Measurements from ENCODE around the gene ADAM22.
"Not testable (repeated sequence)": the region's sequence is repeated elsewhere in the genome, so short reads cannot be mapped to it uniquely, and the experiment has no call there.

ADAM22 gene

GRCh38 chr7:87926581-87927461 is 7.2 kb upstream of the ADAM22 start:
- FAIRE-seq (peak; percentile 98), DNase-seq (ENCODE audit: insufficient read length) (no peak)
- TF ChIP-seq POLR2A (IDR thresholded peaks at IDR 0.05; ENCODE audit: low read depth, low read length) (peak; percentile 82), POLR2AphosphoS5 (IDR thresholded peaks at IDR 0.05; ENCODE audit: low read depth, low read length) (peak; percentile 89), TAF1 (IDR thresholded peaks at IDR 0.05; ENCODE audit: borderline replicate concordance, low read depth, low read length) (peak; percentile 92; the same call in 1 of the 2 replicates)

GRCh38 chr7:87933605-87933952 is 472 bp upstream of the ADAM22 start:
- FAIRE-seq (no peak), DNase-seq (ENCODE audit: insufficient read length) (no peak)
- TF ChIP-seq POLR2A (IDR thresholded peaks at IDR 0.05; ENCODE audit: low read depth, low read length) (no peak), TAF1 (IDR thresholded peaks at IDR 0.05; ENCODE audit: borderline replicate concordance, low read depth, low read length) (no peak), POLR2AphosphoS5 (IDR thresholded peaks at IDR 0.05; ENCODE audit: low read depth, low read length) (no peak)

GRCh38 chr7:87934699-87935383 is 790 bp downstream of the ADAM22 start:
- DNase-seq (ENCODE audit: insufficient read length) = peak; percentile 31
- TF ChIP-seq TAF1 (IDR thresholded peaks at IDR 0.05; ENCODE audit: borderline replicate concordance, low read depth, low read length) = no peak
- no peak for TF ChIP-seq POLR2A (IDR thresholded peaks at IDR 0.05; ENCODE audit: low read depth, low read length)
- TF ChIP-seq POLR2AphosphoS5 (IDR thresholded peaks at IDR 0.05; ENCODE audit: low read depth, low read length) = no peak
- FAIRE-seq = peak; percentile 78

GRCh38 chr7:87935384-87935706 is 1.3 kb downstream of the ADAM22 start:
- DNase-seq (ENCODE audit: insufficient read length) = no peak
- FAIRE-seq = no peak
- TF ChIP-seq TAF1 (IDR thresholded peaks at IDR 0.05; ENCODE audit: borderline replicate concordance, low read depth, low read length) = no peak
- no peak for TF ChIP-seq POLR2A (IDR thresholded peaks at IDR 0.05; ENCODE audit: low read depth, low read length)
- no peak for TF ChIP-seq POLR2AphosphoS5 (IDR thresholded peaks at IDR 0.05; ENCODE audit: low read depth, low read length)

GRCh38 chr7:87941138-87941537 is 7.1 kb downstream of the ADAM22 start:
- TF ChIP-seq POLR2A (IDR thresholded peaks at IDR 0.05; ENCODE audit: low read depth, low read length) (no peak), POLR2AphosphoS5 (IDR thresholded peaks at IDR 0.05; ENCODE audit: low read depth, low read length) (no peak), TAF1 (IDR thresholded peaks at IDR 0.05; ENCODE audit: borderline replicate concordance, low read depth, low read length) (no peak)
- no peak for DNase-seq (ENCODE audit: insufficient read length)
- FAIRE-seq = no peak

GRCh38 chr7:87944547-87944946 is 10.5 kb downstream of the ADAM22 start:
- DNase-seq (ENCODE audit: insufficient read length) (no peak), FAIRE-seq (peak; percentile 44)
- TF ChIP-seq POLR2AphosphoS5 (IDR thresholded peaks at IDR 0.05; ENCODE audit: low read depth, low read length) = no peak
- no peak for TF ChIP-seq TAF1 (IDR thresholded peaks at IDR 0.05; ENCODE audit: borderline replicate concordance, low read depth, low read length)
- TF ChIP-seq POLR2A (IDR thresholded peaks at IDR 0.05; ENCODE audit: low read depth, low read length) = no peak

GRCh38 chr7:87945926-87946325 is 11.9 kb downstream of the ADAM22 start:
- not testable (repeated sequence) for DNase-seq (ENCODE audit: insufficient read length)
- peak; percentile 14 for FAIRE-seq

GRCh38 chr7:87948371-87948770 is 14.3 kb downstream of the ADAM22 start:
- TF ChIP-seq POLR2A (IDR thresholded peaks at IDR 0.05; ENCODE audit: low read depth, low read length) (no peak), POLR2AphosphoS5 (IDR thresholded peaks at IDR 0.05; ENCODE audit: low read depth, low read length) (no peak), TAF1 (IDR thresholded peaks at IDR 0.05; ENCODE audit: borderline replicate concordance, low read depth, low read length) (no peak)
- FAIRE-seq = no peak
- DNase-seq (ENCODE audit: insufficient read length) = no peak

- TF ChIP-seq TAF1 (IDR thresholded peaks at IDR 0.05; ENCODE audit: borderline replicate concordance, low read depth, low read length) (no peak), POLR2AphosphoS5 (IDR thresholded peaks at IDR 0.05; ENCODE audit: low read depth, low read length) (no peak), POLR2A (IDR thresholded peaks at IDR 0.05; ENCODE audit: low read depth, low read length) (no peak)
- DNase-seq (ENCODE audit: insufficient read length) (no peak), FAIRE-seq (no peak)
Observed at GRCh38 chr7:87959336-87959735, 25.3 kb downstream of the ADAM22 start.

- DNase-seq (ENCODE audit: insufficient read length) (no peak), FAIRE-seq (no peak)
- TF ChIP-seq POLR2A (IDR thresholded peaks at IDR 0.05; ENCODE audit: low read depth, low read length) (no peak), TAF1 (IDR thresholded peaks at IDR 0.05; ENCODE audit: borderline replicate concordance, low read depth, low read length) (no peak), POLR2AphosphoS5 (IDR thresholded peaks at IDR 0.05; ENCODE audit: low read depth, low read length) (no peak)
Observed at GRCh38 chr7:87960239-87960638, 26.2 kb downstream of the ADAM22 start.

GRCh38 chr7:87961754-87962153 is 27.7 kb downstream of the ADAM22 start:
- TF ChIP-seq TAF1 (IDR thresholded peaks at IDR 0.05; ENCODE audit: borderline replicate concordance, low read depth, low read length) = no peak
- DNase-seq (ENCODE audit: insufficient read length) = no peak
- FAIRE-seq = no peak

GRCh38 chr7:87966271-87966670 is 32.2 kb downstream of the ADAM22 start:
- FAIRE-seq (no peak), DNase-seq (ENCODE audit: insufficient read length) (no peak)
- TF ChIP-seq POLR2A (IDR thresholded peaks at IDR 0.05; ENCODE audit: low read depth, low read length) = no peak
- TF ChIP-seq TAF1 (IDR thresholded peaks at IDR 0.05; ENCODE audit: borderline replicate concordance, low read depth, low read length) = no peak
- TF ChIP-seq POLR2AphosphoS5 (IDR thresholded peaks at IDR 0.05; ENCODE audit: low read depth, low read length) = no peak
